GM08714 (cell line): ENCODE data around the gene SUSD5.
"Not testable (repeated sequence)": the region's sequence is repeated elsewhere in the genome, so short reads cannot be mapped to it uniquely, and the experiment has no call there.

Experiments
- H3K4me3 ChIP-seq: fragments of 200-500 bp; sonication (Bioruptor generic); 2 replicates; pipeline ENCODE4 v1.5.1; 2014; ENCODE audit warnings: mild to moderate bottlenecking, low read length, inconsistent platforms
- ZNF274 ChIP-seq: IDR thresholded peaks from 2 replicates; pipeline ENCODE4 v1.6.1; 2012; ENCODE audit warnings: mild to moderate bottlenecking, low read depth, low read length

The SUSD5 gene

GRCh38 chr3:33152363-33153360 is 65.9 kb downstream of the SUSD5 start:
- TF ChIP-seq ZNF274: no peak

DNA sequence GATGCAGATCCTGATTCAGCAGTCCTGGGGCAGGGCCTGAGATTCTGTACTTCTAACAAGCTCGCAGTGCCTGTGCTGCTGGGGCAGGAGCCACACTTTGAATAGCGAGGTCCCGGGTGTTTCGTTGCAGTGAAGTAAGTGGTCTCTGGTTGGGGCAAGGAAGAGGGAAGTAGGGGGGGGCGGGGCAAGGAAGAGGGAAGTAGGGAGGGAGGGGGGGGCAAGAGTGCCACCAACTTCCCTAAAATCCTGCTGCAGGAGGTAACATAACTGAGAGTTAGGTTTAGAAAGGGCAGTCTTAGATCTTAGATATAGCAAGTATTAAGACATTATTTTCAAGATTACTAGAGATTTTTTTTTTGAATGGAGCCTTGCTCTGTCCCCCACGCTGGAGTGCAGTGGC is 69.3 kb downstream of the SUSD5 start:
- no peak for TF ChIP-seq ZNF274

More at GRCh38 chr3:33152363-33153360, 65.9 kb downstream of the SUSD5 start:
- no peak overlapping the region for H3K4me3 ChIP-seq

GRCh38 chr3:33146791-33147445 is 71.7 kb downstream of the SUSD5 start:
- no peak for TF ChIP-seq ZNF274
- H3K4me3 ChIP-seq: no peak overlapping the region

More for the DNA sequence above, 69.3 kb downstream of the SUSD5 start:
- no peak overlapping the region for H3K4me3 ChIP-seq

DNA sequence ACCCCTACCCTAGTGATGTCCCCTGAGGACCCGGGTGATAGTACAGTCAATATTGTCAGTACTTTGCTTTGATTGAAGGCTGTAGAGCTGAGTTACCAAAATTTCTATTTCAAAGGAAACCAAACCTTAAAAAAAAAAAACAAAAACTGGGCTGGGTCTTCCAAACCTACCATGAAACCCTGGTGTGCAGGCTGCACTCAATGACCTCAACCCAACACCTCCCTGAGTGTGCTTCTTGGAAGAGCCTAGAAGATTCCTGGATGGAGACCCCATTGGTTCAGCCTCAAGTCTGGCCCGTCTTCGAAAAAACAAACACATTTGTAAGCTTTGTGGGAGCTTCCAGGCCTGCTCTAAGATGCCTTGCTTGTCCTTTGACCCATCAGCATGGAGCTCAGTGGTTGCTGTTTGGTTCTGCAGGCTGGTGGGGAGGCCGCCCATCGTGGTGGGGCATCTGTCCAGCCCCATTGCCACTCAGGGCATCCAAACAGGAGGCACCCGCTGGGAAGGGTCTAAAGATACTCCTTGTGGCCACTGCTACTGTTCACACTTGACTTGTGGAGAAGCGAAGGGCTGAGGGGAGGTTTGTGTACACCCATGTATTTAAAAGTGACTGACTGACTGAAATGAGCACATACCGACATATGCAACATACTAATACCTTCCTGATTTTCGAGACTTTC is 72.6 kb downstream of the SUSD5 start:
- TF ChIP-seq ZNF274: no peak
- H3K4me3 ChIP-seq: no peak overlapping the region

- no peak for TF ChIP-seq ZNF274
- H3K4me3 ChIP-seq: no peak overlapping the region
Observed at GRCh38 chr3:33145221-33145900, 73.2 kb downstream of the SUSD5 start.

DNA sequence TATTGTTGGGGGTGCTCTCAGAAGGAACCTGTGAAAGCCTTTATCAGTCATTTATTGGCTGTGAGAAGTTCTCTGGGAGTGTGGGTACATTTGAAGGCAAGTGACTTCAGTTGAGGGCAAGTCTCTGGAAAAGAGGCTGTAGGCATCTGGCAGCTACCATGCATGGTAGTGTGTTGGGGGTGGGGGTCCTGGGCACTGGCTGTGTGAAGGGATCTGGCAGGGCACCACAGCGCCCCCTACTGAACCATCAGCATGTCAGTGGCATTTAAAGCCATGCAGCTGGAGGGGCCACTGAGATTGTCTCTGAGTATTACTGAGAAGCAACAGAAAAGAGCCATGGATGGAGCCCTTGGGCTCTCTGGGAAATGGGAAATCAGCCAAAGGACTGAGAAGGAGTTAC is 74.2 kb downstream of the SUSD5 start:
- TF ChIP-seq ZNF274: no peak
- H3K4me3 ChIP-seq: no peak overlapping the region

DNA sequence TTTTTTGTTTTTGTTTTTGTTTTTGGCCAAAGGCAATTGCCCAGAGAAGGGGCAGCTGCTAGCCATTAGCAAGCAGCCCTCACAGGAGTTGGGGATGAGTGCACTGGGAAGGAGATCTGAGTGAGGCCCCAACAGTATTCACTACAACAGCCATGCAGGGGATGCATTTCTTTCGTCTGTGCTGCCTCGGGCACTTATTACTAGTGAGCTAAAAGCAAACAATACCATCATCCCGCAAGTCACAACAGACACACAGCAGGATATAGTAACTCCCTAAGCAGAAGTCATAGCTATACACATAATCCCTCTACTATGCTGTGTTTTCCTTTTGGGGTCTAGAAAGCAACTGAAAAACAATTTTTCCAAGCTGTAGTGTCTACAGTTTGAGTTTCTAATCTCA is 77.6 kb downstream of the SUSD5 start:
- TF ChIP-seq ZNF274: no peak
- H3K4me3 ChIP-seq: no peak overlapping the region

DNA sequence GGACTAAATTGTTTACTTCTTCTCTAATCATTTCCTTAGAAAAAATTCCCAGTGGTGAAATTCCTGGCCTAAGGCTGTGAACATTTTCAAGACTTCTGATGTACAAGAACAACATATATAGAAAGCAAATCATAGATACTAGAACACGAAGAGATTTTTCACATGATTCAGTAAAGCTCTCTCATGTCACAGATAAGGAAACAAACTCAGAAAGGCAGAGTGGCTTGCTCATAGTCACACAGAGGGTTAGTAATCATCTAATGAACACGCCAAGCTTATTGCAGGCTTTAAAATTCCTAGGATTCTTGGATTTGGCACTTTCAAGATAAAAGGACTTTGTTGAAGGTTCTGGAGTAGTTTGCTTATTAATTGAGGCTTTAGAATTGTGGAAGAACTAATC is 78.6 kb downstream of the SUSD5 start:
- no peak for TF ChIP-seq ZNF274
- no peak overlapping the region for H3K4me3 ChIP-seq

GRCh38 chr3:33139006-33139623 is 79.5 kb downstream of the SUSD5 start:
- H3K4me3 ChIP-seq: not testable (repeated sequence)

DNA sequence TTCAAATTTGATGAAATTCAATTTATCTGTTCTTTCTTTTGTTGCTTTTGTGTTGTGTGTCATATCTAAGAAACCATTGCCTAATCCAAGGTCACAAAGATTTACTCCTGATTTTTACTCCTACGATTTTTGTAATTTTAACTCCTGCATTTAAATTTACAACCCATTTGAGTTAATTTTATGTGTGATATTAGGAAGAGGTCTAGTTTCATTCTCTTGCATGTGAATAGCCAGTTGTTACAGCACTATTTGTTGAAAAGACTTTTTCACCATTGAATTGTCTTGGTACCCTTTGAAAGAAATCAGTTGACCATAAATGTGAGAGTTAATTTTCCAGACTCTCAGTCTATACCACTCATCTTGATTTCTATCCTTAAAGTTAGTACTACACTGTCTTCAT is 80.9 kb downstream of the SUSD5 start:
- no peak for TF ChIP-seq ZNF274

GRCh38 chr3:33134026-33134625 is 84.5 kb downstream of the SUSD5 start:
- no peak overlapping the region for H3K4me3 ChIP-seq
- no peak for TF ChIP-seq ZNF274

More for the DNA sequence above, 80.9 kb downstream of the SUSD5 start:
- no peak overlapping the region for H3K4me3 ChIP-seq

- no peak overlapping the region for H3K4me3 ChIP-seq
- TF ChIP-seq ZNF274: no peak
Observed at GRCh38 chr3:33132019-33132360, 86.6 kb downstream of the SUSD5 start.

DNA sequence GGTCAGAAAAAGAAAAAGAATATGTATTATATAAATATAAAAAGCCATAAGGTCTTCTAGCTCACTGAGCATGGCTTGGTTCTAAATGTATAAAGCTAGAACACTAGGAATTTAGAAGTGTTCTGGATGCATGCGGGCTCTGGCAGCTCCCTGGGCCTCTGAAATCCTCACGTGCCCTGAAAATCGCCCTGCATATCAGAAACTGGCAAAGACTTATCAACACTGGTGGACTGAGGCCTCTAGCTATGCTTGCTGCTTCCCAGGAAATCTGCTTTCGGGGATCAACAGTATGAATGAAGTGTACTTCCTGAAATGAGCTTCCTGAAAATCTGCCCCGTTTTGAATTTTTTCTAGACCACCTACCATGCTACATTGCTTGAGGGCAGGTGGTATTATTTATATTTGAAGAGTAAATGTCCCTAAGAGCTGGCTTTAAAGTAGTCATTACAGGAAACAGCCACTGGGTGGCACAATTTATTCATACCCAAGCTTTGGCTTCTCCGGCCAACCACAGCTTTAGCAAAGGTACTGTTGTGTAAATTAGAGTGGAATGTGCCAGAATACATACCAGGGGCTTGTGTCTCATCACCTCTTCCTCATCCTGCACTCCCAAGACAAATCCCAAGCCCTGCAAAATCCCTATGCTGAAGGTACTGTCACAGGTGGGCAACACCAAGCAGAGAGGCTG is 87.1 kb downstream of the SUSD5 start:
- H3K4me3 ChIP-seq: no peak overlapping the region
- no peak for TF ChIP-seq ZNF274

GRCh38 chr3:33130144-33130543 is 88.5 kb downstream of the SUSD5 start:
- no peak overlapping the region for H3K4me3 ChIP-seq
- no peak for TF ChIP-seq ZNF274
